ENCODE data around the gene CXCR6. TPM values are rescaled to one million over a fixed set of nuclear protein-coding genes. Genes with fewer than 3 reads are reported as not detected.

CXCR6 gene
- total and polyA plus RNA-seq, 9 donors, result 0.20 to 3.5 (median 0.55) TPM

DNA sequence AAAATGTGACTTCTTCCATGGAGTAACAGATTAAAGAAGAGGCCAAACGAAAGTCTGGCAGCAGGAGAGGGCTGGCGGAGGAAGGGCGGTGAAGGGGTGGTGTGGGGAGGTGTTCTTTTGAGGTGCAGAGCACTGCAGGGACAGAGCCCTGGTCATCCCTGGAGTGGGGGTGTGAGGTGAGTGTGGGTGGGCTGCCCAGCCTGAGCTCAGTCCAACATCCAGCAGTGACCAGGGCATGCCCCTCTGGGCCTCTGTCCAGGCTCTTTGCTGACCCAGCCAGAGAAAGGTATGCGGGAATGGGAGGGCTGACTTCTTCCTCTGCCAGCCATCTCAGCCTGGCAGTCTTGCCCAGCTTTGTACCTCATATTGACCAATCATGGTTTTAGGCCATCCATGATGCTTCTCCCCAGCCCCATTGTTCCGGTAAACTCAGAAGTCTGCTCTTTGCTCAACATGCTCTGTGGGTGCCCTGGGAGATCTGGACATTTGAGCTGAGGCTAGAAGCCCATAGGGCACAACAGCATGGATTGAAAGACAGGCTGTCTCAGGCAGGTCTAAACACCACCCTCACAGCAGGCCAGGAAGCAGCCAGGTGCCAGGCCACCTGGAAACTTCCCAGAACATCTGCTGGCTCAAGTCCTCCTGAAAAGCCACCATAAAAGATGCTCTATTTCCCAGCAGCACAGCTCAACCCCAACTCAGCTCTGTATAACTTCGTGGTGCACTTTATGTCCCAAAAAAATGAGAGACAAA, 25.9 kb upstream of the CXCR6 start:
- Histone ChIP-seq H3K4me1 (ENCODE audit: insufficient read depth) (no peaks in the 10 kb centered on the region), H3K4me3 (no peak overlapping the region), H3K36me3 (no peaks in the 10 kb centered on the region), H3K27ac (no peak overlapping the region), H3K9me3 (no peaks in the 10 kb centered on the region), H3K27me3 (no peaks in the 10 kb centered on the region)
- intact Hi-C loops (cut with DNase I), result no loop called here
- TF ChIP-seq, protein P1, sequence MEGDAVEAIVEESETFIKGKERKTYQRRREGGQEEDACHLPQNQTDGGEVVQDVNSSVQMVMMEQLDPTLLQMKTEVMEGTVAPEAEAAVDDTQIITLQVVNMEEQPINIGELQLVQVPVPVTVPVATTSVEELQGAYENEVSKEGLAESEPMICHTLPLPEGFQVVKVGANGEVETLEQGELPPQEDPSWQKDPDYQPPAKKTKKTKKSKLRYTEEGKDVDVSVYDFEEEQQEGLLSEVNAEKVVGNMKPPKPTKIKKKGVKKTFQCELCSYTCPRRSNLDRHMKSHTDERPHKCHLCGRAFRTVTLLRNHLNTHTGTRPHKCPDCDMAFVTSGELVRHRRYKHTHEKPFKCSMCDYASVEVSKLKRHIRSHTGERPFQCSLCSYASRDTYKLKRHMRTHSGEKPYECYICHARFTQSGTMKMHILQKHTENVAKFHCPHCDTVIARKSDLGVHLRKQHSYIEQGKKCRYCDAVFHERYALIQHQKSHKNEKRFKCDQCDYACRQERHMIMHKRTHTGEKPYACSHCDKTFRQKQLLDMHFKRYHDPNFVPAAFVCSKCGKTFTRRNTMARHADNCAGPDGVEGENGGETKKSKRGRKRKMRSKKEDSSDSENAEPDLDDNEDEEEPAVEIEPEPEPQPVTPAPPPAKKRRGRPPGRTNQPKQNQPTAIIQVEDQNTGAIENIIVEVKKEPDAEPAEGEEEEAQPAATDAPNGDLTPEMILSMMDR (IDR thresholded peaks at IDR 0.05), result no peak
- TF ChIP-seq POLR2A (IDR thresholded peaks at IDR 0.05), result no peak
- TF ChIP-seq EP300 (IDR thresholded peaks at IDR 0.05), result no peak
- DNase-seq, result no peak
- WGBS, 3 donors, result 80 to 83% (median 82%) methylated on average over 6 of the region's 6 CpGs

DNA sequence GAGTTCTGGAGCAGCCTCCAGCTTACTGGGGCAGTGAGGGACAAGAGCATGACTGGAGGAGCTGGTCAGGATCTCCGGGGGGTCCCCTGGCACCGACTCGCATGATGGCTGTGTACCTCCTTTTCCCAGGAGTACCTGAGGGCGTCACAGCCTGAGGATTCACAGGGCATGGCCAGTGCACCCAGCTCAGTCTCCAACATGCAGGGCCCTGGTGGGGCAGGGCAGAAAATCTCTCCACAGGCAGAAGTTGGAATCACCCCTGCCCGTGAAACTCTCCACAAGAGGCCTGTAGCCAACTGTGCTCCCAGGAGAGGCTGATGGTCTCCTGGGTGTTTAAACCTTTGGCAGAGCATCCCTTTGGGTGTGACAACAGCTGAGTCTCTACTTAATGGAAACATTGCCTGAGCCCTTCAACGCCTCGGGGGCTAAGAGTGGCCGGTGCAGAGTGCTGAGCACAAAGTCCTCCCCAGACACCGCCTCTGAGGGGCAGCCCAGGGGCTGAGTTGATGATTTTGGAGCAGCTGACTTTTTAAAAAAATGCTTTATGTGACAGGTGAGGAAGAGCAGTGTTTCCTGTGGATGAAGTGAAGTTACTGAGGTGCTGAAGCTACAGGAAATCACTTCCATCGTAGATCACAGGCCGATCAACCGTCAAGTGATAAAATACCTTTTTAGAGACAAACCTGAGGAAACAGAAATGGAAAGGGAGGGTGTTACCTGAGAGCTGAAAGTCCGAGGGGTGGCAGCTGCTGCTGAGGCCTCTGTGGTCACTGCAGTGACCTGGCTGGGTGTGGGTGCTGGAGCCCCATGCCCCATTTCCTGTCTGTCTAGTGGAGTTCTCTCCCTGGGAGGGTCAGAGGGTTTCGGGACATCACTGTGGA, 21.9 kb upstream of the CXCR6 start:
- TF ChIP-seq POLR2A (IDR thresholded peaks at IDR 0.05) (no peak), EP300 (IDR thresholded peaks at IDR 0.05) (no peak)
- TF ChIP-seq, protein P1 (IDR thresholded peaks at IDR 0.05), result no peak
- Histone ChIP-seq H3K9me3 (no peaks in the 10 kb centered on the region), H3K27ac (no peak overlapping the region), H3K4me1 (ENCODE audit: insufficient read depth) (no peaks in the 10 kb centered on the region), H3K27me3 (no peaks in the 10 kb centered on the region), H3K4me3 (no peak overlapping the region), H3K36me3 (no peaks in the 10 kb centered on the region)
- DNase-seq, result no peak
- WGBS, 3 donors, result 91 to 92% (median 91%) methylated on average over 12 to 14 of the region's 14 CpGs
- intact Hi-C loops (cut with DNase I), result no loop called here

DNA sequence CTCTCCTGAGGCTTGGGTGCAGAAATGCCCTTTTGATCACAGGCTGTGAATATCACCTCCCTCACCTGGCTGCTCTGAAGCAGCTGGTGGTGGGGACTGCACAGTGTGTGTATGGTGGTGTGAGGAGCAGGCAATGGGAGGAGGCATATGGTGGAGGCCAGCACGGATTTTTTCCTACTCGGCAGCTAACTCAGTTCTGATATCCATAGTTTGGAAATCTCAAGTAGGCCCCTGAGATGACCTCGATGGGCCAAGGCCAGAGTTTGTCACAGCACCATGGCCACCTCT, 21.3 kb upstream of the CXCR6 start:
- Histone ChIP-seq H3K27me3 (no peaks in the 10 kb centered on the region), H3K27ac (no peak overlapping the region), H3K36me3 (no peaks in the 10 kb centered on the region), H3K4me3 (no peak overlapping the region), H3K4me1 (ENCODE audit: insufficient read depth) (no peaks in the 10 kb centered on the region), H3K9me3 (no peaks in the 10 kb centered on the region)
- no peak for DNase-seq
- no peak for TF ChIP-seq EP300 (IDR thresholded peaks at IDR 0.05)
- TF ChIP-seq, protein P1 (IDR thresholded peaks at IDR 0.05), result no peak
- WGBS, 3 donors, result 83 to 86% (median 84%) methylated on average over 3 of the region's 3 CpGs
- intact Hi-C loops (cut with DNase I), result no loop called here

DNA sequence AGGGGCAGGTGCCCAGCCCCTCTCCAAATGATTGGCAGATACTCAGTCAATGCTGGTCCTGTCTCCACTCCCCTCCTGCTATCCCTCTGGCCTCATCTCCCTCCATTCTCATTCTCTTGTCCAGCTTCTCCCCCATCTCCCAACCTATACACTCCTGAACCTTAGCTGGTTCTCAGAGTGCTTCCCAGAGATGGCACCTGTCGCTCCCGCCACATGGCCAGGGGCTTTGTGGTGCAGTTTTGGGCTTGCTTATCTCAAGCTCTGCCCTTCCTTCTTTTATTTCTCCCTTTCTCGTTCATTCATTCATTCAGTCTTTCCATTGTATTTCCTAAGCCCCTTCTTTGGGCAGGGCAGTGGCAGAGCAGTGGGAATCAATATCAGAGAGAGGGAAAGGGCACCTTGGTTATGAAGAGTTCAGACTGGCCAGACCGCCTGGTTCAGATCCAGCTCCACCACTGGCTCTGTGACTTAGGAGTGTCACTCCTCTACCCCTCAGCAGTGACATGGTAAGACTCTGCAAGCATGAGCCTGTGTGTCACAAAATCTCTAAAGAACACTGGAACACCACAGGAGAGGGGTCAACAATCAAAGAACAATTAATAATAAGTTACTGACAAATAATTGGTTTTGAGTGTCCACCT, 20.2 kb upstream of the CXCR6 start:
- no peaks in the 10 kb centered on the region for H3K4me1 ChIP-seq (ENCODE audit: insufficient read depth)
- intact Hi-C loops (cut with DNase I), result no loop called here
- no peak for DNase-seq
- no peaks in the 10 kb centered on the region for H3K9me3 ChIP-seq
- H3K4me3 ChIP-seq, result no peak overlapping the region
- H3K36me3 ChIP-seq, result no peaks in the 10 kb centered on the region
- whole genome bisulfite sequencing, 3 donors, result 94 to 97% (median 95%) methylated on average over 4 of the region's 4 CpGs
- H3K27ac ChIP-seq, result no peak overlapping the region
- TF ChIP-seq EP300 (IDR thresholded peaks at IDR 0.05), result no peak
- TF ChIP-seq POLR2A (IDR thresholded peaks at IDR 0.05), result no peak
- TF ChIP-seq, protein P1 (IDR thresholded peaks at IDR 0.05), result no peak
- no peaks in the 10 kb centered on the region for H3K27me3 ChIP-seq
